ENCODE results near the gene HNRNPH1. TPM values are rescaled to one million over a fixed set of nuclear protein-coding genes. Genes with fewer than 3 reads are reported as not detected.
"Not testable (repeated sequence)": the region's sequence is repeated elsewhere in the genome, so short reads cannot be mapped to it uniquely, and the experiment has no call there.

Gene HNRNPH1
- total RNA-seq, 1 donor from 2014 or later = 458 TPM

DNA sequence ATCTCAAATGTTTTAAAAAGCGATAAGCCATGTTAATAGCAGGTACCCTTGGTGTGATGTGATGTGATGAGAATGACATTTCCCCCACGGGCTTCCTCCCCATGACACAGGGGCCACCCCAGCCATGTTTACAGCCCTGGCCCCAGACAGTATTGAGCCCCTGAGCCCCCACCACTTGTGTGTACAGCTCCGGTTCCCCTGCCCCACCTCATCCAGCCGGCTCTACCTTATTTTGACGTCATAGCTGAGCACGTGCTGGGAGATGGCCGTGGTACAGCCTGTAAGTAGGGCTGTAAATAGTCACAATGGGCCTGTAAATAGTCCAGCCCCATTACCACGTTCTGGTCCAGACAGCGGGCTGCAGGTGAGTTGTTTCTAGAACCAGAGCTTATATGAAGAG is 24.9 kb upstream of the HNRNPH1 start:
- Histone ChIP-seq H3K36me3 (ENCODE audit: insufficient read depth, low read length) (no peaks in the 10 kb centered on the region), H3K79me2 (ENCODE audit: insufficient read depth, low read length) (no peaks in the 10 kb centered on the region), H3K4me3 (ENCODE audit: insufficient read depth, low read depth, low read length) (no peak overlapping the region), H2AFZ (ENCODE audit: low read depth, low read length) (no peak overlapping the region), H3K4me2 (ENCODE audit: low read length) (no peak overlapping the region), H4K20me1 (ENCODE audit: insufficient read depth, low read length) (no peaks in the 10 kb centered on the region), H3K4me1 (ENCODE audit: insufficient read depth, low read length) (no peaks in the 10 kb centered on the region), H3K9ac (ENCODE audit: low read length) (no peak overlapping the region), H3K9me3 (ENCODE audit: insufficient read depth, low read depth, low read length) (no peaks in the 10 kb centered on the region), H3K27ac (ENCODE audit: low read depth, low read length) (no peak overlapping the region), H3K27me3 (ENCODE audit: insufficient read depth, low read length) (no peaks in the 10 kb centered on the region)
- H3K36me3 Mint-ChIP-seq (ENCODE audit: low read depth, unreplicated experiment) = no peaks in the 10 kb centered on the region
- no peak for FAIRE-seq
- peaks cover 18% of the 10 kb centered on the region for H3K27me3 Mint-ChIP-seq (ENCODE audit: low read depth, unreplicated experiment)
- peaks cover 2% of the 10 kb centered on the region for H3K9me3 Mint-ChIP-seq (ENCODE audit: unreplicated experiment)
- H3K27ac Mint-ChIP-seq (ENCODE audit: unreplicated experiment) = no peak overlapping the region
- no peaks in the 10 kb centered on the region for H3K4me1 Mint-ChIP-seq (ENCODE audit: low read depth, unreplicated experiment)
- TF ChIP-seq CTCF (IDR thresholded peaks at IDR 0.05; ENCODE audit: insufficient read depth, low read depth, low read length) (no peak), EZH2 (IDR thresholded peaks at IDR 0.05; ENCODE audit: insufficient read depth, low read length) (no peak)
- H3K4me3 Mint-ChIP-seq (ENCODE audit: unreplicated experiment) = no peak overlapping the region
- no peak for DNase-seq (ENCODE audit: low read depth)

- not testable (repeated sequence) for H3K36me3 Mint-ChIP-seq (ENCODE audit: low read depth, unreplicated experiment); H3K4me2 ChIP-seq (ENCODE audit: low read length); H3K36me3 ChIP-seq (ENCODE audit: insufficient read depth, low read length); H3K27me3 ChIP-seq (ENCODE audit: insufficient read depth, low read length); H3K27ac Mint-ChIP-seq (ENCODE audit: unreplicated experiment); DNase-seq (ENCODE audit: low read depth); H4K20me1 ChIP-seq (ENCODE audit: insufficient read depth, low read length); H3K9me3 ChIP-seq (ENCODE audit: insufficient read depth, low read depth, low read length); H3K4me3 Mint-ChIP-seq (ENCODE audit: unreplicated experiment); FAIRE-seq; H3K9me3 Mint-ChIP-seq (ENCODE audit: unreplicated experiment); H3K27ac ChIP-seq (ENCODE audit: low read depth, low read length); H2AFZ ChIP-seq (ENCODE audit: low read depth, low read length); H3K9ac ChIP-seq (ENCODE audit: low read length); H3K4me1 ChIP-seq (ENCODE audit: insufficient read depth, low read length); H3K4me1 Mint-ChIP-seq (ENCODE audit: low read depth, unreplicated experiment); H3K79me2 ChIP-seq (ENCODE audit: insufficient read depth, low read length); H3K4me3 ChIP-seq (ENCODE audit: insufficient read depth, low read depth, low read length)
- H3K27me3 Mint-ChIP-seq (ENCODE audit: low read depth, unreplicated experiment) = peaks cover 19% of the 10 kb centered on the region
These were observed 21.3 kb upstream of the HNRNPH1 start for GRCh38 chr5:179644766-179645165.

- not testable (repeated sequence) for H3K4me3 Mint-ChIP-seq (ENCODE audit: unreplicated experiment); H3K4me1 ChIP-seq (ENCODE audit: insufficient read depth, low read length); H3K36me3 Mint-ChIP-seq (ENCODE audit: low read depth, unreplicated experiment); H3K79me2 ChIP-seq (ENCODE audit: insufficient read depth, low read length); H3K27ac ChIP-seq (ENCODE audit: low read depth, low read length); FAIRE-seq; H3K27me3 ChIP-seq (ENCODE audit: insufficient read depth, low read length); H3K36me3 ChIP-seq (ENCODE audit: insufficient read depth, low read length); H3K4me1 Mint-ChIP-seq (ENCODE audit: low read depth, unreplicated experiment); H3K4me2 ChIP-seq (ENCODE audit: low read length); H3K4me3 ChIP-seq (ENCODE audit: insufficient read depth, low read depth, low read length); H3K9me3 Mint-ChIP-seq (ENCODE audit: unreplicated experiment); H3K27ac Mint-ChIP-seq (ENCODE audit: unreplicated experiment); H3K9ac ChIP-seq (ENCODE audit: low read length); DNase-seq (ENCODE audit: low read depth); H2AFZ ChIP-seq (ENCODE audit: low read depth, low read length); H4K20me1 ChIP-seq (ENCODE audit: insufficient read depth, low read length); H3K9me3 ChIP-seq (ENCODE audit: insufficient read depth, low read depth, low read length)
- H3K27me3 Mint-ChIP-seq (ENCODE audit: low read depth, unreplicated experiment) = peaks cover 19% of the 10 kb centered on the region
These were observed 19.9 kb upstream of the HNRNPH1 start for GRCh38 chr5:179643141-179643920.

DNA sequence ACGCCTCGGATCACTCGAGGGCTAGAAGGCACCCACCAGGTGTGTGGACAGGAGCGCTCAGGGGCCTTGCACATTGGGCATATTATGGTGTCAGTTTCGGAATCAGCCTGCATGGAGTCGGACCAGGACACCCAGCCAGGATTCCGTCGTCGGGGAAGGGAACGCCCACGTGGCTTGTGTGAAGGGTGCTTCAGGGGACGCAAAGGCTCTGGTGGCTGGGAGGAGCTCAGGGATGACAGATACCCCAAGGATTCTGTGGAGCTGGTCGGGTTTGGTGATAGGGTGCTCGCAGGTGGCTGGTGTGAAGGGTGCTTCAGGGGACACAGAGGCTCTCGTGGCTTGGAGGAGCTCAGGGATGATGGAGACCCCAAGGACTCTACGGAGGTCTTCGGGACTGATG is 19.2 kb upstream of the HNRNPH1 start:
- not testable (repeated sequence) for FAIRE-seq; H3K36me3 ChIP-seq (ENCODE audit: insufficient read depth, low read length); H3K9ac ChIP-seq (ENCODE audit: low read length); H3K4me2 ChIP-seq (ENCODE audit: low read length); H3K4me1 Mint-ChIP-seq (ENCODE audit: low read depth, unreplicated experiment); H3K27ac ChIP-seq (ENCODE audit: low read depth, low read length); DNase-seq (ENCODE audit: low read depth); H3K4me3 Mint-ChIP-seq (ENCODE audit: unreplicated experiment); H3K27ac Mint-ChIP-seq (ENCODE audit: unreplicated experiment); H3K27me3 ChIP-seq (ENCODE audit: insufficient read depth, low read length); H3K4me1 ChIP-seq (ENCODE audit: insufficient read depth, low read length); H3K79me2 ChIP-seq (ENCODE audit: insufficient read depth, low read length); H2AFZ ChIP-seq (ENCODE audit: low read depth, low read length); H3K4me3 ChIP-seq (ENCODE audit: insufficient read depth, low read depth, low read length); H4K20me1 ChIP-seq (ENCODE audit: insufficient read depth, low read length); H3K36me3 Mint-ChIP-seq (ENCODE audit: low read depth, unreplicated experiment); H3K9me3 Mint-ChIP-seq (ENCODE audit: unreplicated experiment); H3K9me3 ChIP-seq (ENCODE audit: insufficient read depth, low read depth, low read length)
- peaks cover 19% of the 10 kb centered on the region for H3K27me3 Mint-ChIP-seq (ENCODE audit: low read depth, unreplicated experiment)

DNA sequence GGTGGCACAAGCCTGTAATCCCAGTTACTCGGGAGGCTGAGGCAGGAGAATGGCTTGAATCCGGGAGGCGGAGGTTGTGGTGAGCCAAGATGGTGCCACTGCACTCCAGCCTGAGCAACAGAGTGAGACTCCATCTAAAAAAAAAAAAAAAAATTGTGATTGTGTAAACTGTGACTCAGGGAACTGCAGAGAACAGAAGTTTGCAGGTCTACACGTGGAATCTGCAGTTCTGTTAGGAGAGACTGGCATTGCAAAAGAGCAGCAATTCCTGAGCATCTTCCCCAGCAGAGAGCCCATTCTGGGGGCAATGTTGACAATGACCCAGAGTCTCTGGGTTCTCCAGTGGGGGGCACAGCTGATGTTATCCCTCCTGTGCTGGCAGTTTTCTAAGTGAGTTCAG is 18.3 kb upstream of the HNRNPH1 start:
- not testable (repeated sequence) for H3K4me1 Mint-ChIP-seq (ENCODE audit: low read depth, unreplicated experiment); H3K27ac Mint-ChIP-seq (ENCODE audit: unreplicated experiment); H3K36me3 Mint-ChIP-seq (ENCODE audit: low read depth, unreplicated experiment); H3K9ac ChIP-seq (ENCODE audit: low read length); H3K27ac ChIP-seq (ENCODE audit: low read depth, low read length); H3K9me3 ChIP-seq (ENCODE audit: insufficient read depth, low read depth, low read length); H3K79me2 ChIP-seq (ENCODE audit: insufficient read depth, low read length); H3K27me3 ChIP-seq (ENCODE audit: insufficient read depth, low read length); DNase-seq (ENCODE audit: low read depth); H2AFZ ChIP-seq (ENCODE audit: low read depth, low read length); H3K36me3 ChIP-seq (ENCODE audit: insufficient read depth, low read length); H3K4me1 ChIP-seq (ENCODE audit: insufficient read depth, low read length); H3K4me2 ChIP-seq (ENCODE audit: low read length); H3K9me3 Mint-ChIP-seq (ENCODE audit: unreplicated experiment); FAIRE-seq; H3K4me3 Mint-ChIP-seq (ENCODE audit: unreplicated experiment); H3K4me3 ChIP-seq (ENCODE audit: insufficient read depth, low read depth, low read length); H4K20me1 ChIP-seq (ENCODE audit: insufficient read depth, low read length)
- peaks cover 19% of the 10 kb centered on the region for H3K27me3 Mint-ChIP-seq (ENCODE audit: low read depth, unreplicated experiment)
